ENCODE data around the gene PIP5K1C. TPM values are rescaled to one million over a fixed set of nuclear protein-coding genes. Genes with fewer than 3 reads are reported as not detected.

Gene PIP5K1C
- total and polyA plus RNA-seq, 10 of the 15 experiments (the other 5 are each of a cell fraction or from before 2014, with no cell fraction given): 0.39 to 19.6 (median 5.3) TPM

- no peak for TF ChIP-seq ZNF592 (IDR thresholded peaks at IDR 0.05)
- no peak for TF ChIP-seq REST (IDR thresholded peaks at IDR 0.05; ENCODE audit: low read depth, low read length)
- no peak for TF ChIP-seq RCOR1 (conservative IDR thresholded peaks at IDR 0.05; ENCODE audit: low read depth, low read length)
- no peak for TF ChIP-seq E2F8 (IDR thresholded peaks at IDR 0.05; ENCODE audit: low read depth, partially characterized antibody)
- TF ChIP-seq EP300 (IDR thresholded peaks at IDR 0.05; ENCODE audit: borderline replicate concordance in 1 of 2, control insufficient read depth in 1 of 2, low read depth in 2 of 2, low read length in 2 of 2): no peak
- TF ChIP-seq BCL11A (IDR thresholded peaks at IDR 0.05; ENCODE audit: low read depth, low read length): no peak
- no peak for TF ChIP-seq STAT3 (IDR thresholded peaks at IDR 0.05; ENCODE audit: low read depth, low read length)
- TF ChIP-seq MXI1 (IDR thresholded peaks at IDR 0.05; ENCODE audit: low read depth, low read length): no peak
- TF ChIP-seq GATAD2B (conservative IDR thresholded peaks at IDR 0.05; ENCODE audit: low read depth): no peak
- TF ChIP-seq CHD2 (IDR thresholded peaks at IDR 0.05; ENCODE audit: borderline replicate concordance, low read depth, low read length): no peak
- no peak for TF ChIP-seq NKRF (conservative IDR thresholded peaks at IDR 0.05)
These were observed 46.2 kb upstream of the PIP5K1C start (continued) for GRCh38 chr19:3746371-3747056.
